ENCODE results near the gene CACNA1B. TPM values are rescaled to one million over a fixed set of nuclear protein-coding genes. Genes with fewer than 3 reads are reported as not detected.

CACNA1B gene
- polyA plus RNA-seq, 1 of the 3 experiments (the other 2 are of a cell fraction): 0.03 TPM

- H3K9me2 ChIP-seq: no peaks in the 10 kb centered on the region
- H3K36me3 ChIP-seq (replicated peaks in 1 of 2; ENCODE audit: control insufficient read depth in 1 of 2, insufficient read depth in 2 of 2, low read length in 1 of 2): no peaks in the 10 kb centered on the region
- H3K9ac ChIP-seq: no peak overlapping the region
- no peak overlapping the region for H3K4me2 ChIP-seq
- no peaks in the 10 kb centered on the region for H3F3A ChIP-seq (replicated peaks; ENCODE audit: insufficient read depth)
- H3K27me3 ChIP-seq (ENCODE audit: insufficient read depth): no peaks in the 10 kb centered on the region
- CTCF ChIA-PET: interaction anchor here (0.6 kb wide), 1 partner anchor 417 kb away, joined by 3 read pairs; no protein-coding TSS in a partner anchor
- H3K4me3 ChIP-seq (ENCODE audit: low read depth in 2 of 2, low read length in 1 of 2): no peak overlapping the region
- POLR2A ChIA-PET: no interaction called here
- no peak overlapping the region for H2AFZ ChIP-seq (ENCODE audit: low read depth)
- H3K9me3 ChIP-seq: no peaks in the 10 kb centered on the region
- TF ChIP-seq FOSL2 (IDR thresholded peaks at IDR 0.05; ENCODE audit: borderline replicate concordance, low read depth) (no peak), RFX5 (IDR thresholded peaks at IDR 0.05; ENCODE audit: low read length) (no peak), POLR2AphosphoS5 (IDR thresholded peaks at IDR 0.05; ENCODE audit: low read depth, low read length) (no peak), EP300 (IDR thresholded peaks at IDR 0.05; ENCODE audit: borderline replicate concordance in 1 of 2, low read depth in 1 of 2, low read length in 1 of 2) (no peak), GABPA (IDR thresholded peaks at IDR 0.05; ENCODE audit: low read depth) (no peak), NRF1 (IDR thresholded peaks at IDR 0.05; ENCODE audit: low read depth, low read length) (no peak), FOXJ3 (CRISPR knock-in tag; IDR thresholded peaks at IDR 0.05) (no peak), IRF3 (IDR thresholded peaks at IDR 0.05; ENCODE audit: low read depth, low read length) (no peak), YY1 (IDR thresholded peaks at IDR 0.05; ENCODE audit: low read depth) (no peak), ELF1 (IDR thresholded peaks at IDR 0.05) (no peak), RAD21 (IDR thresholded peaks at IDR 0.05; ENCODE audit: low read length) (no peak), MXI1 (IDR thresholded peaks at IDR 0.05; ENCODE audit: low read depth, low read length) (no peak)
- H3K4me1 ChIP-seq (ENCODE audit: control insufficient read depth in 1 of 2, insufficient read depth in 2 of 2, low read depth in 1 of 2, low read length in 1 of 2): peaks cover 0 to 18% of the 10 kb centered on the region in 2 experiments; a peak in 2 of 4 replicates
- 51% methylated on average over 6 of the region's 6 CpGs for WGBS (ENCODE audit: low lambda C conversion rate)
- H4K20me1 ChIP-seq (ENCODE audit: insufficient read depth): no peaks in the 10 kb centered on the region
- H3K27ac ChIP-seq (ENCODE audit: low read depth in 2 of 2, low read length in 1 of 2): no peak overlapping the region
- no peaks in the 10 kb centered on the region for H3K79me2 ChIP-seq (ENCODE audit: insufficient read depth)
- peak; percentile 10 for DNase-seq
These were observed 194.1 kb downstream of the CACNA1B start for GRCh38 chr9:138071731-138072130.

DNA sequence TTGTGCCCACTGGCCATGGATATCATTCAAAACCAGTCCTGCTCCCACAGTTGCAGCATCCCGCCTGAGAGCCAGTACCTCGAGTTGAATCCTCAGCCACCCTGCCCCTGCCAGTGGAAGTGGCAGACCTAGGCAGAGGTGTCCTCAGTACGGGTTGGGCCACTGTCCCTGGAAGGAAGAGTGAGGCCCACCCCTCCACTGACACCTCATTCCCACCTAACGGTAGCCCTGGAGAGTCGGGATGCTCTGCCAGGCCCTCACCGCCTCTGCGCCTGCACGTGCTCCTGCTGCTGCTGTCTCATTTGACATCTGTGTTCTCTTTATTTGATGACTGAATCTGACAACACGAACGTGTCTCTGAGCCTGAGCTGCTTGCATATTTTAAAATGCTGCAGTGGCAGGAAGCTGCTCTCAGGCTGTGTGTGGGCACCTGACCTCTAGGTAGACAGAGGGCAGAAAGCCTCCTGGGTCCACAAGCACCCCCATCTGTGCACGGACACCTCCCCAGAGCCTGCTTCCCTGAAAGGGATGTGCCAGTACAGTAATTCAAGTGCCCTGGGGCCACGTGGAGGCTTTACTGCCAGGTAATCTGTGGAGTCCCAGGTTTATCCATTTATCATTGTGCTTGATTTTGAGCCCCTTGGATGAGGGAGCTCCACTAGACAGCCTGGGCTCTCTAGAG, 194.7 kb downstream of the CACNA1B start:
- H3K4me2 ChIP-seq: no peak overlapping the region
- H2AFZ ChIP-seq (ENCODE audit: low read depth): no peak overlapping the region
- H3K27ac ChIP-seq (ENCODE audit: low read depth in 2 of 2, low read length in 1 of 2): no peak overlapping the region
- H3K9me3 ChIP-seq: no peaks in the 10 kb centered on the region
- H4K20me1 ChIP-seq (ENCODE audit: insufficient read depth): no peaks in the 10 kb centered on the region
- ChIA-PET POLR2A (no interaction called here), CTCF (interaction anchor here (0.6 kb wide), 1 partner anchor 418 kb away, joined by 3 read pairs; no protein-coding TSS in a partner anchor)
- H3K4me3 ChIP-seq (ENCODE audit: low read depth in 2 of 2, low read length in 1 of 2): no peak overlapping the region
- H3F3A ChIP-seq (replicated peaks; ENCODE audit: insufficient read depth): no peaks in the 10 kb centered on the region
- H3K79me2 ChIP-seq (ENCODE audit: insufficient read depth): no peaks in the 10 kb centered on the region
- H3K9ac ChIP-seq: no peak overlapping the region
- no peaks in the 10 kb centered on the region for H3K27me3 ChIP-seq (ENCODE audit: insufficient read depth)
- no peaks in the 10 kb centered on the region for H3K36me3 ChIP-seq (replicated peaks in 1 of 2; ENCODE audit: control insufficient read depth in 1 of 2, insufficient read depth in 2 of 2, low read length in 1 of 2)
- 33% methylated on average over 12 of the region's 12 CpGs for whole genome bisulfite sequencing (ENCODE audit: low lambda C conversion rate)
- peaks cover 0 to 18% of the 10 kb centered on the region in 2 experiments; a peak in 2 of 4 replicates for H3K4me1 ChIP-seq (ENCODE audit: control insufficient read depth in 1 of 2, insufficient read depth in 2 of 2, low read depth in 1 of 2, low read length in 1 of 2)
- peak; percentile 38 for DNase-seq
- H3K9me2 ChIP-seq: no peaks in the 10 kb centered on the region
- TF ChIP-seq IRF3 (IDR thresholded peaks at IDR 0.05; ENCODE audit: low read depth, low read length) (no peak), SMC3 (IDR thresholded peaks at IDR 0.05; ENCODE audit: low read depth, low read length) (no peak), RCOR1 (IDR thresholded peaks at IDR 0.05; ENCODE audit: low read length) (no peak), PBX3 (IDR thresholded peaks at IDR 0.05) (no peak), JUND (IDR thresholded peaks at IDR 0.05) (no peak), MXI1 (IDR thresholded peaks at IDR 0.05; ENCODE audit: low read depth, low read length) (no peak), TCF12 (IDR thresholded peaks at IDR 0.05) (no peak), SIN3A (IDR thresholded peaks at IDR 0.05; ENCODE audit: borderline replicate concordance, low read depth, low read length) (no peak), CHD2 (IDR thresholded peaks at IDR 0.05; ENCODE audit: low read length, partially characterized antibody) (no peak), GABPA (IDR thresholded peaks at IDR 0.05; ENCODE audit: low read depth) (no peak)
- TF ChIP-seq, protein P1, sequence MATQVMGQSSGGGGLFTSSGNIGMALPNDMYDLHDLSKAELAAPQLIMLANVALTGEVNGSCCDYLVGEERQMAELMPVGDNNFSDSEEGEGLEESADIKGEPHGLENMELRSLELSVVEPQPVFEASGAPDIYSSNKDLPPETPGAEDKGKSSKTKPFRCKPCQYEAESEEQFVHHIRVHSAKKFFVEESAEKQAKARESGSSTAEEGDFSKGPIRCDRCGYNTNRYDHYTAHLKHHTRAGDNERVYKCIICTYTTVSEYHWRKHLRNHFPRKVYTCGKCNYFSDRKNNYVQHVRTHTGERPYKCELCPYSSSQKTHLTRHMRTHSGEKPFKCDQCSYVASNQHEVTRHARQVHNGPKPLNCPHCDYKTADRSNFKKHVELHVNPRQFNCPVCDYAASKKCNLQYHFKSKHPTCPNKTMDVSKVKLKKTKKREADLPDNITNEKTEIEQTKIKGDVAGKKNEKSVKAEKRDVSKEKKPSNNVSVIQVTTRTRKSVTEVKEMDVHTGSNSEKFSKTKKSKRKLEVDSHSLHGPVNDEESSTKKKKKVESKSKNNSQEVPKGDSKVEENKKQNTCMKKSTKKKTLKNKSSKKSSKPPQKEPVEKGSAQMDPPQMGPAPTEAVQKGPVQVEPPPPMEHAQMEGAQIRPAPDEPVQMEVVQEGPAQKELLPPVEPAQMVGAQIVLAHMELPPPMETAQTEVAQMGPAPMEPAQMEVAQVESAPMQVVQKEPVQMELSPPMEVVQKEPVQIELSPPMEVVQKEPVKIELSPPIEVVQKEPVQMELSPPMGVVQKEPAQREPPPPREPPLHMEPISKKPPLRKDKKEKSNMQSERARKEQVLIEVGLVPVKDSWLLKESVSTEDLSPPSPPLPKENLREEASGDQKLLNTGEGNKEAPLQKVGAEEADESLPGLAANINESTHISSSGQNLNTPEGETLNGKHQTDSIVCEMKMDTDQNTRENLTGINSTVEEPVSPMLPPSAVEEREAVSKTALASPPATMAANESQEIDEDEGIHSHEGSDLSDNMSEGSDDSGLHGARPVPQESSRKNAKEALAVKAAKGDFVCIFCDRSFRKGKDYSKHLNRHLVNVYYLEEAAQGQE (IDR thresholded peaks at IDR 0.05; ENCODE audit: low read depth, low read length): no peak
- TF ChIP-seq, protein P2, sequence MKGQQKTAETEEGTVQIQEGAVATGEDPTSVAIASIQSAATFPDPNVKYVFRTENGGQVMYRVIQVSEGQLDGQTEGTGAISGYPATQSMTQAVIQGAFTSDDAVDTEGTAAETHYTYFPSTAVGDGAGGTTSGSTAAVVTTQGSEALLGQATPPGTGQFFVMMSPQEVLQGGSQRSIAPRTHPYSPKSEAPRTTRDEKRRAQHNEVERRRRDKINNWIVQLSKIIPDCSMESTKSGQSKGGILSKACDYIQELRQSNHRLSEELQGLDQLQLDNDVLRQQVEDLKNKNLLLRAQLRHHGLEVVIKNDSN (IDR thresholded peaks at IDR 0.05; ENCODE audit: borderline replicate concordance, low read depth): no peak

Data from SK-N-SH (cell line).